Bone marrow (tissue), 2 donors: ENCODE results near the gene TBC1D10A.

Experiments
- DNase-seq, 2 donors: peaks; one replicate each; lab custom pipeline; 2025; lab: John Stamatoyannopoulos, UW

TBC1D10A gene

DNA sequence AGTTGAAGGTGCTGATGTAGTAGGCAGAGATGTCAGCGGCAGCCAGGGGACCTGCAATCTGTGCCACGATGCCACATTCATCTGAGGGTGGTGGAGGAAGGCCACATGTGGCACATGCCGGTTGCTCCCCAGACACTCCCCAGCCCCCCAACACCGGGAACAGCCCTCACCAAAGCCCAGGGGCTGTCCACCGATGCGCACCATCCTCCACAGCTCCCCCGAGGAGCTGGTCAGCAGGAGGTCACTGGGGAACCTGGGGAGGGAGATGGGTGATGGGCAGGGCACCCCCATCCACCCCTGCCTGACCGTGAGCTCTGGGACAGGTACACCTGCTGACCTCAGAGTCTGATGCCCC is 40.9 kb downstream of the TBC1D10A start:
- DNase-seq = no peak

DNA sequence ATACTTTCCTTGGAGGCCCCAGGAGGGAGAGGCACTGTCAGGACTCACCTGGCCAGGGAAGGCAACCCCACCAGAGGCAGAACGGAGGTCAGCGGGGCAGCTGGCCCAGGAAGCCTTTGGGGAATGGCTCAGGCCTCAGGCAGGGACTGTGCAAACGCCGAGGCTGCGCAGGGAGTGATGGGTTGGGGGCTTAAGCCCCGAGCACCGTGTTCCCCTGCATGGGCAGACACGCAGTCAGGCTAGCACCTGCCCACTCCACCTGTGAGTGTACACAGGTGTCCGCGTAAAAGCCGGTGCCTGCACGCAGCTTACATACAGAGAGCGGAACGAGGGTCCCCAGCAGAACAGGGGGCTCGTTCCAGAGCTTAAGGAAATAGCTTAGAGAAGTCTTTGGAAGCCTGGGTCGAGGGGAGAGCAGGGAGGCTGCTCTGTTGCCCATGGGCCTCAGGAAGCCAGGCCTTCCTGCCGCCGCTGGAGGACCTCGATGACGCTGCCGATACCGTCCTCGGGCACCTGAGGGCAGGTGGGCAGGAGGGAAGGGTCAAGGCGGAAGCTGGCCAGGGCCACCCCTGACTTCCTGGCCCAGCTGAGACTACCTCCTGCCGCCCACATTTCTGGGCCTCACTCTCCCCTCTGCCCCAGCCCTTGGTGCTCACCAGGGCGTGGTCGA is 41.4 kb downstream of the TBC1D10A start:
- no peak for DNase-seq

DNA sequence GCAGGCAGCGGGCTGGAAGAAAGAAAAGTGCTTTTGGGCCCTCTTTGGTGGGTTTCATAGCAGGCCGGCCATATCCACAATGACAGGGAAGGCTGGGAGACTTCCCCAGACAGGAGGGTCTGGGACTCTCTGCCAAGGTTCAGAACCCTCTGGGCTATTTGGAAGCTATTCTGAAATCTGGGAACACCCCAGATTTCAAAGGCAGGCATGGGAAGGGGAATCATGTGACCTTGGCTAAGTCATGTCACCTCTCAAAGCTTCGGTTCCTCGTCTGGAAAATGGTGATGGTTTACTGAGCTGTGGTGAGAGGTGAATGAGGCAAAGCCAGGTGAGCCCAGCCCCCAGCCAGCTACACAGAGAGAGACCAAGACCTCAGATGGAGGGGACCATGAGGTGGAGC is 42.1 kb downstream of the TBC1D10A start:
- no peak for DNase-seq

DNA sequence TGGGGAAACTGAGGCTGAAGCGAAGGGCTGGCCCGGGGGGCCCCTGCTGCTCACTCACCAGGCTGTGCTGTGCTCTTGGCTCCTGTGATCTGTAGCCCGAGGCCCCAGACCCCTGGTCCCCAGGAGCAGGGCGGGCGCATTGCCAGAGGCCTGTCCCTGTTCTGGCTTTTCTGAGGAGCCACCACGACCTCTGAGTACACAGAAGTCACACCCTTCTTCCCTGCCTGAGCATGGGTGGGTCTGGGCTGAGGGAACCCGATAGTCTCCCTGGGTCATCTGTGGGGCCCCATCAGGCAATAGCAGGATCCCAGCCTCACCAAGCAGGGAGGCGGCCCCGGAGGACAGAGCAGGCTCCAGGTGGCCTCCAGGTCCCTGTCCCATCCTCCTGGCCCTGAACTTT is 42.6 kb downstream of the TBC1D10A start:
- DNase-seq = no peak

DNA sequence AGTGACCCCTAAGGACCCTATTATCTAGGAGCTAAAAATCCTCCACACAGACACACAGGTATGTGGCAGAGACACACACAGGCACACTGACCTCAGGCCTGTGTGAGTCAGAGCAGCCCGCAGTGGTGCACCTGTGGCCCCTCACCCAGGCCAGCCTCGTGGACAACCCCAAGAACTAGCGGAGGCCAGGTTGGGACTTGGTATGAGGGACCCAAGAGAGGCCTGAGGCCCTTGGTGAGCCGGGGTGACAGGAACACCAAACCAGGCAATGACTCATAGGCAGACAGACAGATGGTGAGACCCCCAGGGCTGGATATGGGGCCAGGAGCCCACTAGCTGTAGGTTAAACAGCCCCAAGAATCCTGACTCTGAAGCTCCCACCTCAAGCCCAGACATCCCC is 43.4 kb downstream of the TBC1D10A start:
- no peak for DNase-seq

DNA sequence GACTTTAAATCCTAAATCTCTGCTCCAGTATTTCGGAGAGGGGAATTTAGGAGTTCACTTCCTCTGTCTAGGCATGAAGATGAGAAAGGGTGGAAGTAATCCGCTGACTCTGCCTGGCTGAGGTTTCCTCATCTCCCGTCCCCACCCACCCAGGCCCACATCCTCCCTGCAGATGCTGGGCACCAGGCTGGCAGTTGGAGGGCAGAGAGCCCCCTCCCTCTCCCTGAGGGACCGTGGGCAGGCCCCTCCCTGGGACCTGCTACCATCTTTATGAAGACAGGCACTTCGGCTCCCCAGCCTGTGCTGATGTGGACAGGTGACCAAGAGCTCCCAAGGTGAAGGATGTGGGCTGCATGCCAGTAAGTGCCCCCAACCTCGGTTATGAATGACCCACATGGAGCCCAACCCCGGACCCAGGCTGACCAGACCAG is 44.1 kb downstream of the TBC1D10A start:
- DNase-seq = peak in 1 of 2 donors; percentile 7

- no peak for DNase-seq
Observed at GRCh38 chr22:30280505-30280904, 46.2 kb downstream of the TBC1D10A start.

- DNase-seq = no peak
Observed at GRCh38 chr22:30279932-30280331, 46.8 kb downstream of the TBC1D10A start.

- peak; percentile 16 to 57 for DNase-seq
Observed at GRCh38 chr22:30279046-30279788, 47.5 kb downstream of the TBC1D10A start.

- DNase-seq = peak in 1 of 2 donors; percentile 91
Observed at GRCh38 chr22:30277547-30278344, 49.0 kb downstream of the TBC1D10A start.

GRCh38 chr22:30276039-30276438 is 50.7 kb downstream of the TBC1D10A start:
- no peak for DNase-seq

DNA sequence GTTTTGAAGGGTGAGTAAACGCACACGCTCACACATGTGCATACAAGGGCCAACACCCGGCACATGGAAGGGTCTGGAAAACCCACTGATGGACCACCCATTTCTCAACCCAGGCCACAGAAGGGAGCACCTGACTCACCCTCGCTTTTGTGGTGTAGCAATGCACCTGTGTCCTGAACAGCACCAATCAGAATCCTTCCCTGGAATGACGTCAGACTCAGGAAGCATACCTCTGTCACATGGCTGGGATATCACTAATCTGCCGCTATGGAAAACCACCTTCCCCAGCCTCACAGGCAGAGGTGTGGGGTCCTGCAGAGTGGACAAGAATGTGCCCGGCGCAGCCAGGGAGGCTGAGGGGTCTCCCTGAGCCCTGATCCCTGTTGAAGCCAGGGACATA is 51.1 kb downstream of the TBC1D10A start:
- no peak for DNase-seq

- DNase-seq = no peak
Observed at GRCh38 chr22:30274437-30274812, 52.3 kb downstream of the TBC1D10A start.

DNA sequence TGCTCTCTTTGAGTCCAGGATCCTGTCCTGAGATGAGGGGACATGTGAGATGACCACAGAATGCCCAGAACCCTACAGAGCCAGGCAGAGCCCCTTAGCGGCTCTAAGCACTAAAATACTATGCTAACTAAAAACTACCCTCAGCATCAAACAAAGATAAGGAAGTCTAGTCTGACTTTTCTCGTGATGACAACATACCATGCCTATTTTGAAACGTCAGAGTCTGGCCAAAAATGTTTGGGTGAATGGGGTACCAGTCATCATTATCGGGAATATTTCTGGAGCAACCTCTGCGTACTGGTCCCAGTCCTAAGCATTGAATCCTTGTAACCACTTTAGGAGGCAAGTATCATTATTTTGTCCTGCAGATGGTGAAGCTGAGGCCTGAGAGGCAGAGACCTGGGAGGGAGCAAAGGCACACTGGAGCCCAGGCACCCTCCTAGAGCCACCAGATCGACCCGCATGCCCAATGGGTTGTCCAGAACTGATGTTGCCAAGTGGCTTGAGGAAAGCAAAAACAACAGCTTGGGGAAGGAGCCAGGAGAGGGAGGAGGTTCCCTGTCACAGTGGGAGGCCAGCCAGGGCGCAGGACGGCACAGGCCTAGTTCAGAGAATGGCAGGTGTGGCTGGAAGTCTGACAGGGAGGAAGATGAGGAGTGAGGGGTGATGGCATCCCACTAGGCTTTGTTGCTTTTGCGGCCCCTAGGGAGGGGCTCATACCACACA is 52.9 kb downstream of the TBC1D10A start:
- DNase-seq = no peak

GRCh38 chr22:30272781-30273601 is 53.8 kb downstream of the TBC1D10A start:
- no peak for DNase-seq

GRCh38 chr22:30270832-30271231 is 55.9 kb downstream of the TBC1D10A start:
- peak; percentile 83 to 84 for DNase-seq

DNA sequence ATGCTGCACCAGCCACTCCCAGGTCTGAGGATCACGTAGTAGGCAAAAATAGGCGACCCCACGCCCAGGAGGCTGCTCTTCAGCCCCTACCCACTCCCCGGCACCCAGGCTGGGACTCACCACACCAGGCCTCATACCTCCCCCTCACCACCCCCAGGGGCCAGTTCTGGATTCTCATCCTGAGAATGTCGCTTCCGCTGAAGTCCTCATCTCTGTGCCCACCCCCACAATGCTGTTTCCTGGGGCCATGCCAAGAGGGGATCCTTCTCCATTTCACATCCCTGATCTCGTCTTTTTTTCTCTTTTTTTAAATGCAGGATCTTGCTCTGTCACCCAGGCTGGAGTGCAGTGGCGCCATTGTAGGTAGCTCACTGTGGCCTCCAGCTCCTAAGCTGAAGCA is 58.4 kb downstream of the TBC1D10A start:
- DNase-seq = no peak

- DNase-seq = peak in 1 of 2 donors; percentile 91
Observed at GRCh38 chr22:30267382-30268302, 59.1 kb downstream of the TBC1D10A start.

DNA sequence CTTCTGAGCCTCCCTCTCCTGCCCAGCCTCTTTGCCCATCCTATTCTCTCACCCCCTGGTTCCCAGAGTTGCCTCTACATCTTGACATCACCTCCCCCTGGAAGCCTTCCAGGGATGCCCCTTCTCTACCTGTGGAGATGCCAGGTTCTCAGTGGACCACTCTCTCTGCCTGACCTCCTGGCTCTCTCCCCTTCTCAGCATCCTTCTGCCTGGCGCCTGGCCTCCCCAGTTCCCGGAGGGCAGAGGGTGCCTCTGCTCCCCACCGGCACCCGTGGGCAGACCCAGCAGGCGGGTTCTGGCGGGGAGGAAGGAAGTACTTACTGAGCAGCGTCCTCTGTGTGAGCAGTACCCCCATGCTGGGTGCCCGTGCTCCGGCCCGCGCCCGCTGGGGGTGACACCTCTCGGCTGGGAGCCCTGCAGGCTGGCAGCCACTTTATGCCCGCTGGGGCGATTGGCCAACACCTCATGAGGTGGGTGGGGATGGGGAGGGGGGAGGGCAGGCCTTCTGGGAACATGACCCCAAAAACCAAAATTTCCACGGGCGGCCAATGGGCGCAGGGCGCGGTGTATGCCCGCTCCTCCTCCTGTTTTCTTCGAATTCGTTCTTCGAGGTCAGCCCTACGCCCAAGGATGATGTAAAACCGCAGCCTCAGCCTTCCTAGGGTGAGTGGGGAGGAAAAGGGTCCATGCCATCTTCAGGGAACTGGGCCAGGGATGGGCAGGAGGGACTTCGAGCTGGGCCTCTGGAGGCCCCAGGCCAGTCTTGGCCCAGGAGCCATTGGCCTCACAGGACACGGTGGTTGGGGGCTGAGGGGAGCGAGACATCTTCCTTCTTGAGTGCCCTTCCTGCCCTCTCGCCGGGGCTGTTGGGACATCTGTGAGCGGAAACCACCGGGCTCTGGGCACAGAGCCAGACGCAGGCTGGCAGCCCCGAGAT is 60.0 kb downstream of the TBC1D10A start, which contains the start of gene OSM:
Gene OSM (minus strand): TSS at position 407 of the 937 bp plus-strand sequence. CDS start 52 bp downstream, at position 355.
- DNase-seq = peak; percentile 90 to 95
